Mesenchymal stem cell (in vitro differentiated cells and primary cell): ENCODE results near the gene SLC25A45.

Source experiments
- DNase-seq: peaks from one replicate; pipeline ENCODE4 v3.0.0-alpha.2; 2013
- H2AFZ ChIP-seq: one replicate; pipeline ENCODE4 v1.6.1; 2013; ENCODE audit warnings: low read depth, mild to moderate bottlenecking, control low read depth, inconsistent platforms, low read length, moderate library complexity
- H2AK5ac ChIP-seq: 2 replicates; pipeline ENCODE4 v1.6.1; 2013; ENCODE audit warnings: low read length, moderate library complexity, mild to moderate bottlenecking, inconsistent platforms; ENCODE audit not compliant: severe bottlenecking
- H2BK120ac ChIP-seq: one replicate; pipeline ENCODE4 v1.6.1; 2013; ENCODE audit warnings: low read depth, mild to moderate bottlenecking, inconsistent platforms, low read length, moderate library complexity
- H2BK12ac ChIP-seq, 2 experiments: one replicate each; pipeline ENCODE4 v1.6.1; 2013; ENCODE audit warnings: inconsistent platforms in 2 of 2, low read length in 2 of 2, mild to moderate bottlenecking in 2 of 2, moderate library complexity in 2 of 2, control low read depth in 1 of 2
- H2BK15ac ChIP-seq: one replicate; pipeline ENCODE4 v1.6.1; 2013; ENCODE audit warnings: mild to moderate bottlenecking, low read depth, inconsistent platforms; ENCODE audit not compliant: poor library complexity, severe bottlenecking
- H2BK5ac ChIP-seq: 2 replicates; pipeline ENCODE4 v1.6.1; 2013; ENCODE audit warnings: low read depth, mild to moderate bottlenecking, low read length, control low read depth, inconsistent platforms; ENCODE audit not compliant: poor library complexity, severe bottlenecking
- H3K14ac ChIP-seq, 2 experiments: one replicate each; pipeline ENCODE4 v1.6.1; 2013; ENCODE audit warnings: inconsistent platforms in 2 of 2, low read length in 2 of 2, control low read depth in 1 of 2, mild to moderate bottlenecking in 1 of 2, moderate library complexity in 1 of 2
- H3K18ac ChIP-seq, 2 experiments: one replicate each; pipeline ENCODE4 v1.6.1; 2013; ENCODE audit warnings: inconsistent platforms in 2 of 2, low read length in 2 of 2, control low read depth in 1 of 2, low read depth in 1 of 2, mild to moderate bottlenecking in 1 of 2
- H3K23ac ChIP-seq, 2 experiments: one replicate each; pipeline ENCODE4 v1.6.1; 2013; ENCODE audit warnings: inconsistent platforms in 2 of 2, low read length in 2 of 2, mild to moderate bottlenecking in 2 of 2, moderate library complexity in 2 of 2, control low read depth in 1 of 2
- H3K27ac ChIP-seq: 2 replicates; pipeline ENCODE4 v1.5.1; 2013; ENCODE audit warnings: mild to moderate bottlenecking, moderate library complexity, low read length, control low read depth, inconsistent platforms; ENCODE audit not compliant: poor library complexity, severe bottlenecking
- H3K27me3 ChIP-seq, 2 experiments: 2 replicates each; pipeline versions ENCODE4 v1.6.1 to v1.7.0; 2013; ENCODE audit warnings: low read length in 2 of 2, mild to moderate bottlenecking in 2 of 2, moderate library complexity in 2 of 2, control low read depth in 1 of 2, inconsistent platforms in 1 of 2; ENCODE audit not compliant: control insufficient read depth in 1 of 2, insufficient read depth in 1 of 2
- H3K36me3 ChIP-seq, 2 experiments: 2 replicates each; pipeline versions ENCODE4 v1.6.1 to v1.7.0; 2013; ENCODE audit warnings: low read length in 2 of 2, control low read depth in 1 of 2, inconsistent platforms in 1 of 2, low read depth in 1 of 2, mild to moderate bottlenecking in 1 of 2; ENCODE audit not compliant: insufficient read depth in 2 of 2, control insufficient read depth in 1 of 2
- H3K4ac ChIP-seq, 2 experiments: one replicate each; pipeline ENCODE4 v1.6.1; 2013; ENCODE audit warnings: inconsistent platforms in 2 of 2, low read length in 2 of 2, mild to moderate bottlenecking in 2 of 2, moderate library complexity in 2 of 2, control low read depth in 1 of 2, low read depth in 1 of 2
- H3K4me1 ChIP-seq: 2 replicates; pipeline ENCODE4 v1.6.1; 2013; ENCODE audit warnings: low read depth, low read length, control low read depth; ENCODE audit not compliant: control insufficient read depth, insufficient read depth
- H3K4me2 ChIP-seq: 2 replicates; pipeline ENCODE4 v1.6.1; 2013; ENCODE audit warnings: low read length, mild to moderate bottlenecking, inconsistent platforms; ENCODE audit not compliant: poor library complexity, severe bottlenecking
- H3K4me3 ChIP-seq, 2 experiments: 2 replicates each; pipeline versions ENCODE4 v1.5.1 to v1.7.0; 2013; ENCODE audit warnings: low read length in 2 of 2, mild to moderate bottlenecking in 2 of 2, control low read depth in 1 of 2, low read depth in 1 of 2; ENCODE audit not compliant: insufficient read depth in 1 of 2
- H3K79me1 ChIP-seq: replicated peaks from 2 replicates; pipeline ENCODE4 v1.6.1; 2013; ENCODE audit warnings: mild to moderate bottlenecking, control low read depth, low read length, inconsistent platforms; ENCODE audit not compliant: poor library complexity, severe bottlenecking
- H3K9ac ChIP-seq: 2 replicates; pipeline ENCODE4 v1.7.0; 2013; ENCODE audit warnings: mild to moderate bottlenecking, low read length, moderate library complexity
- H3K9me3 ChIP-seq: 2 replicates; pipeline ENCODE4 v1.7.0; 2013; ENCODE audit warnings: mild to moderate bottlenecking, low read length; ENCODE audit not compliant: control insufficient read depth
- H4K8ac ChIP-seq: one replicate; pipeline ENCODE4 v1.6.1; 2013; ENCODE audit warnings: inconsistent platforms, mild to moderate bottlenecking, low read length, moderate library complexity
- H4K91ac ChIP-seq: one replicate; pipeline ENCODE4 v1.6.1; 2013; ENCODE audit warnings: mild to moderate bottlenecking, low read length, inconsistent platforms
- WGBS: methylation state at CpG from one replicate; pipeline ENCODE4 v1.1.7; 2013; ENCODE audit warnings: mixed read lengths; 5-methylcytosine and 5-hydroxymethylcytosine counted together

The SLC25A45 gene

DNA sequence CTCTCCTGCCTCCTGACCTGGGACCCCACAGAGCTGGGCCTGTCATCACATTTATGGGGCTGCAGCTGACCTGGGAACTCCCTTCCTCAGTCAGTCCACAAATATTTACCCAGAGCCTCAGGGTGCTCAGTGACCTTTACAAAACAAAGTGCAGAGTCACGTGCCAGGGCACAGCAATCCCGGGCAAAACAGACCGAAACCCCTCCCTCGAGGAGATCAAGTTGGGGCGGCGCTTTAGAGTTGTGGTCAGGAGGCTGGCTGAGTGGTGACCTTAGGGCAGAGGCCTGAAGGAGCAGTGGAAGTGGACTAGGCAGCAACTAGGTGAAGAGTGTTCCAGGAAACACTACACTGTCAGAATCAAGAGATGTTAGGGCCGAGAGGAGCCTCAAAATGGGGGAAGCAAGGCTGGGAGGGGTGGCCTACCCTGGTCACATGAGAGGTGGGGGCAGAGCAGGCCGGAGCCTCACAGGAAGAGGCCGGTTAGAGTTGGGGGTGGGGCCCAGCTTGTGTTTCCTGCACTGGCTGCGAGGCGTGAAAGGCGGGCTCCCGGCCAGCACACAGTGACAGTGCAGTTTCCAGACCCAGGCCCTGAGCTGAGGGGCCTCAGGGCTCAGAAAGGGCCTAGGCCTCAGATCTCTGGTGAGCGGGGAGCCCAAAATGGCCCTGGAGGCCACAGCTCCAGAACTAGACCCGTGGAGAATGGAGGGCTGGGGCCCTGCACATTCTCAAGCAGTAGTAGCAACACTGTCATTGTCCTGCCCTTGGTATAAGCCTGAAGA is 36.4 kb upstream of the SLC25A45 start:
- H4K91ac ChIP-seq, result peak overlapping the region; percentile 100
- H2AFZ ChIP-seq, result no peak overlapping the region
- H3K4me3 ChIP-seq, result peak overlapping the region in 1 of 2 experiments; percentile 81
- H2BK5ac ChIP-seq, result peak overlapping the region; percentile 98
- peak overlapping the region; percentile 96 to 97 for H3K4ac ChIP-seq
- peak overlapping the region; percentile 98 to 99 for H3K18ac ChIP-seq
- peaks cover 7% of the 10 kb centered on the region for H3K79me1 ChIP-seq
- H2AK5ac ChIP-seq, result peak overlapping the region; percentile 97
- H3K9ac ChIP-seq, result peak overlapping the region; percentile 99
- peak overlapping the region; percentile 100 for H2BK120ac ChIP-seq
- peaks cover 47% of the 10 kb centered on the region for H3K4me1 ChIP-seq
- no peaks in the 10 kb centered on the region for H3K9me3 ChIP-seq
- H3K36me3 ChIP-seq, result peaks cover 4 to 10% of the 10 kb centered on the region in 2 experiments
- peak overlapping the region in 1 of 2 experiments; percentile 4 for H3K23ac ChIP-seq
- peak overlapping the region; percentile 100 for H2BK15ac ChIP-seq
- H3K27me3 ChIP-seq, result no peaks in the 10 kb centered on the region
- peak overlapping the region in 1 of 2 experiments; percentile 98 for H3K14ac ChIP-seq
- peak overlapping the region; percentile 95 for H4K8ac ChIP-seq
- H3K27ac ChIP-seq, result peak overlapping the region; percentile 100
- under 1% methylated on average over 15 of the region's 15 CpGs for WGBS
- DNase-seq, result peak; percentile 99
- H2BK12ac ChIP-seq, result peak overlapping the region; percentile 92 to 97
- peak overlapping the region; percentile 60 for H3K4me2 ChIP-seq

DNA sequence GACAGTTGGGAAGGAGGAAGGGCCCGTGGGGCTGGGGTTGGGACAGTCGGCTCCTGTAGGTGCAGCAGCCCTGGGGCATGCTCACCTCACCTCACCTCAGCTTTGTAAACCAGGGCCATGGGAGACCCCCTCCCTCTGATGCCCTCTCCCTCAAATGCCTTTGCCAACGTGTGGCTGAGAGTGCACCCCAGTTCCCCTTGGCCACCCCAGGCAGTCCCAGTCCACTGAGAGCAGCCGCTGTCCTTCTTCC is 35.9 kb upstream of the SLC25A45 start:
- peak overlapping the region; percentile 60 for H3K4me2 ChIP-seq
- peak overlapping the region; percentile 95 for H4K8ac ChIP-seq
- H3K9me3 ChIP-seq, result no peaks in the 10 kb centered on the region
- no peak overlapping the region for H3K23ac ChIP-seq
- H2BK15ac ChIP-seq, result peak overlapping the region; percentile 100
- peak overlapping the region; percentile 97 for H2BK120ac ChIP-seq
- H3K27me3 ChIP-seq, result no peaks in the 10 kb centered on the region
- H3K4me3 ChIP-seq, result peak overlapping the region in 1 of 2 experiments; percentile 81
- peak overlapping the region; percentile 92 to 97 for H2BK12ac ChIP-seq
- peak overlapping the region; percentile 100 for H4K91ac ChIP-seq
- peaks cover 10% of the 10 kb centered on the region in 2 experiments for H3K36me3 ChIP-seq
- peak overlapping the region; percentile 15 for H2BK5ac ChIP-seq
- peak overlapping the region; percentile 100 for H3K27ac ChIP-seq
- peak overlapping the region; percentile 99 for H3K9ac ChIP-seq
- WGBS, result 11% methylated on average over 2 of the region's 4 CpGs
- peak overlapping the region; percentile 97 to 98 for H3K18ac ChIP-seq
- H3K14ac ChIP-seq, result peak overlapping the region in 1 of 2 experiments; percentile 96
- DNase-seq, result peak; percentile 86
- no peak overlapping the region for H2AFZ ChIP-seq
- peak overlapping the region in 1 of 2 experiments; percentile 76 for H3K4ac ChIP-seq
- H2AK5ac ChIP-seq, result peak overlapping the region; percentile 83
- peaks cover 11% of the 10 kb centered on the region for H3K79me1 ChIP-seq
- H3K4me1 ChIP-seq, result peaks cover 47% of the 10 kb centered on the region

DNA sequence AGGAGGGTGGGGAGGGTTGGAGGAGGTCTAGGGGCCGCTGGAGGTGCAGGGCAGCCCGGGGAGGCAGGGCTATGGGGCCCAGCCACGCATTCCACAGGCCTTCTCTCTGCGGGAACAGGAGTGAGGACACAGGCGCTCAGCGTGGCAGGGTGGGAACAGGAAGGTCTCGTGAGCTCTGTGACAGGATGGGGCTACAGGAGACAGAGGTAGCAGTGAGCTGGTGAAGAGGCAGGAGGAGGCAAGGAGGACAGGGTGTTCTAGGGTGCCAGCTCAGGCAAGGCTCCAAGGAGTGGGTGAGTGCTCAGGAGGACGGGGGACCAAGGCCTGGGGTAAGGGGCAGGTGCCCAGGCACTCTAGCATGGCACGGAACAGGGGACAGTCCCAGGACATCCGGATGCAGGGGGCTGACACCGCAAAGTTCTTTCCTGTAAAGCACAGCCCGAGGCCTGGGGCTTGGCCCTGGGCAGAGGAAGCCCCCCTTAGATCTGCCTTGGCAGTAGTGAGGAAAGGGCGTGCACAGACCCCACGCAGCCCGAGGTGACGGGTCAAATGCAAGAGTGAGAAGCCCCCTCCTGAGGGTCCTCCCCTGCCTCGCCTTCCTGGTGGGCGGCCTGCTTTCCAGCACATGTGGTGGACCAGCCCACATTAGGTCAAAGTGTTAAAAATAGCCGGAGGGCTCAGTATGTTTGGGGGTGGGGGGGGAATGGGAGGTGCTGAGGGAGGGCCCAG is 35.4 kb upstream of the SLC25A45 start:
- Histone ChIP-seq H3K4me2 (peak overlapping the region; percentile 79), H2BK12ac (peak overlapping the region; percentile 98 to 99), H3K4ac (peak overlapping the region; percentile 97 to 99), H3K23ac (peak overlapping the region in 1 of 2 experiments; percentile 86), H2BK120ac (peak overlapping the region; percentile 97), H2BK5ac (peak overlapping the region; percentile 46), H4K8ac (peak overlapping the region; percentile 87), H3K4me3 (peak overlapping the region; percentile 34 to 81), H3K27me3 (no peaks in the 10 kb centered on the region), H2AFZ (no peak overlapping the region), H3K9ac (peak overlapping the region; percentile 99), H3K18ac (peak overlapping the region; percentile 86 to 97), H2BK15ac (peak overlapping the region; percentile 100), H3K9me3 (no peaks in the 10 kb centered on the region), H3K36me3 (peaks cover 11 to 12% of the 10 kb centered on the region in 2 experiments), H3K14ac (peak overlapping the region in 1 of 2 experiments; percentile 91), H3K27ac (peak overlapping the region; percentile 100), H3K79me1 (peaks cover 11% of the 10 kb centered on the region), H4K91ac (peak overlapping the region; percentile 100), H3K4me1 (peaks cover 47% of the 10 kb centered on the region), H2AK5ac (peak overlapping the region; percentile 93)
- DNase-seq, result peak; percentile 68
- 44% methylated on average over 19 of the region's 19 CpGs for WGBS
